ENCODE measurements around the gene OXNAD1. TPM values are rescaled to one million over a fixed set of nuclear protein-coding genes. Genes with fewer than 3 reads are reported as not detected.

Gene OXNAD1
- total RNA-seq, 1 donor from 2014 or later, result 28.7 TPM

- H3K9me3 Mint-ChIP-seq, result no peaks in the 10 kb centered on the region
- no peaks in the 10 kb centered on the region for H3K27me3 ChIP-seq
- no peaks in the 10 kb centered on the region for H3K4me1 Mint-ChIP-seq
- H3K9me3 ChIP-seq (ENCODE audit: low read depth), result no peaks in the 10 kb centered on the region
- H3K4me3 Mint-ChIP-seq, result no peak overlapping the region
- no peaks in the 10 kb centered on the region for H4K20me1 ChIP-seq (ENCODE audit: low read depth)
- no peaks in the 10 kb centered on the region for H3K36me3 Mint-ChIP-seq
- H3K4me1 ChIP-seq, result no peaks in the 10 kb centered on the region
- TF ChIP-seq EZH2 (IDR thresholded peaks at IDR 0.05), result no peak
- TF ChIP-seq EZH2phosphoT487 (IDR thresholded peaks at IDR 0.05), result no peak
- no peak for TF ChIP-seq CTCF (IDR thresholded peaks at IDR 0.05)
- no peak overlapping the region for H3K4me3 ChIP-seq
- no peaks in the 10 kb centered on the region for H3K27me3 Mint-ChIP-seq (ENCODE audit: insufficient read depth, low read depth)
- no peaks in the 10 kb centered on the region for H3K79me2 ChIP-seq (ENCODE audit: low read depth)
- H3K9ac ChIP-seq, result no peak overlapping the region
- no peak overlapping the region for H3K27ac Mint-ChIP-seq
- no peak for DNase-seq (ENCODE audit: low spot score)
- no peaks in the 10 kb centered on the region for H3K36me3 ChIP-seq
- no peak overlapping the region for H3K4me2 ChIP-seq
- no peak overlapping the region for H2AFZ ChIP-seq (replicated peaks)
- no peaks in the 10 kb centered on the region for H3F3A ChIP-seq (ENCODE audit: low read depth)
- H3K27ac ChIP-seq, result no peak overlapping the region
Measured at GRCh38 chr3:16280671-16281070, 15.7 kb downstream of the OXNAD1 start.

DNA sequence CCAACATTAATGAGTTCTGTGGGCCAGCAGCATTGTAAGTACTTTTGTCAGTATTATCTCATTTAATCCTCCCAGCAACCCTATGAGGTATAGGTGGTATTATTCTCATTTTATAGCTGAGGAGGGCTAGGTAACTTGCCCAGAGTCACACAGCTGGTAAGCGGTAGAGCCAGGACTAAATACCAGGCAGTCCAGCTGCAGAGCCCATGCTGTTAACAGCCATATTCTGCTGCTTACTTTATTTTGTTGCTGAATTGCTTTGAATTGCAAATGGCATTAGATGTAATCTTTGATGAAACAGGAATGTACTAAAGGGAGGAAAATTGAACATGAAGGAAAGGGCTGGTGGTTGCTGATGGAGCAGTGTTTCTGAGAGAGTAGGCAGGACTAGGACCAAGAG lies 19.6 kb downstream of the OXNAD1 start:
- Histone ChIP-seq H3K4me1 (no peaks in the 10 kb centered on the region), H3F3A (ENCODE audit: low read depth) (peaks cover under 1% of the 10 kb centered on the region), H3K36me3 (no peaks in the 10 kb centered on the region), H3K79me2 (ENCODE audit: low read depth) (no peaks in the 10 kb centered on the region), H3K27ac (no peak overlapping the region), H3K27me3 (no peaks in the 10 kb centered on the region), H3K4me2 (no peak overlapping the region), H4K20me1 (ENCODE audit: low read depth) (no peaks in the 10 kb centered on the region), H2AFZ (replicated peaks) (no peak overlapping the region), H3K9ac (no peak overlapping the region), H3K4me3 (no peak overlapping the region), H3K9me3 (ENCODE audit: low read depth) (no peaks in the 10 kb centered on the region)
- Mint-ChIP-seq H3K4me1 (no peaks in the 10 kb centered on the region), H3K27me3 (ENCODE audit: insufficient read depth, low read depth) (no peaks in the 10 kb centered on the region), H3K9me3 (no peaks in the 10 kb centered on the region), H3K27ac (no peak overlapping the region), H3K36me3 (no peaks in the 10 kb centered on the region), H3K4me3 (no peak overlapping the region)
- TF ChIP-seq EZH2 (IDR thresholded peaks at IDR 0.05), result no peak
- DNase-seq (ENCODE audit: low spot score), result no peak

DNA sequence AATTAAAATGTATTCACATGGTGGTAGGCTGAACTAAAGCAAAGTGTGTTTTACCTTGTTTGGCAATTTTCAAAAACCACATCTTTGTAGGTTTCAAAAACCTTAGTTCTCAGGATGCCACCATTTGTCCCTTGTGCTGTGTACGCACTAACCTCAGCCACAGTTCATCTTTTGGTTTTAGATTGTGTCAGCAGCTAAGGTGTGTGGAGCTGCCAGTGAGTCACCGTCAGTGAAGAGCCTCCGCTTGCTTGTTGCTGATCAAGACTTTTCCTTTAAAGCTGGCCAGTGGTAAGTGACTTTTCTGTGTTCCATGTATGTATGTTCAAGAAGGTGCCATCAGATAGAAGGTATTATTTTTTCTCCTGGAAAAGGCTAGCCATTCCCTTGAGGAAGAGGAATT lies 21.1 kb downstream of the OXNAD1 start:
- Histone ChIP-seq H3K4me1 (no peaks in the 10 kb centered on the region), H3K9me3 (ENCODE audit: low read depth) (no peaks in the 10 kb centered on the region), H3K79me2 (ENCODE audit: low read depth) (no peaks in the 10 kb centered on the region), H3K27ac (no peak overlapping the region), H3K36me3 (no peaks in the 10 kb centered on the region), H3F3A (ENCODE audit: low read depth) (peaks cover 5% of the 10 kb centered on the region), H3K4me2 (no peak overlapping the region), H3K9ac (no peak overlapping the region), H3K4me3 (no peak overlapping the region), H3K27me3 (no peaks in the 10 kb centered on the region), H2AFZ (replicated peaks) (no peak overlapping the region), H4K20me1 (ENCODE audit: low read depth) (no peaks in the 10 kb centered on the region)
- TF ChIP-seq EZH2 (IDR thresholded peaks at IDR 0.05), result no peak
- no peak for TF ChIP-seq EZH2phosphoT487 (IDR thresholded peaks at IDR 0.05)
- TF ChIP-seq CTCF (IDR thresholded peaks at IDR 0.05), result no peak
- no peaks in the 10 kb centered on the region for H3K9me3 Mint-ChIP-seq
- no peaks in the 10 kb centered on the region for H3K36me3 Mint-ChIP-seq
- no peak for DNase-seq (ENCODE audit: low spot score)
- H3K4me1 Mint-ChIP-seq, result no peaks in the 10 kb centered on the region
- H3K4me3 Mint-ChIP-seq, result no peak overlapping the region
- no peaks in the 10 kb centered on the region for H3K27me3 Mint-ChIP-seq (ENCODE audit: insufficient read depth, low read depth)
- no peak overlapping the region for H3K27ac Mint-ChIP-seq

- Histone ChIP-seq H4K20me1 (ENCODE audit: low read depth) (no peaks in the 10 kb centered on the region), H3K27me3 (no peaks in the 10 kb centered on the region), H3K4me3 (no peak overlapping the region), H2AFZ (replicated peaks) (no peak overlapping the region), H3K9ac (no peak overlapping the region), H3K9me3 (ENCODE audit: low read depth) (no peaks in the 10 kb centered on the region), H3K4me1 (no peaks in the 10 kb centered on the region), H3K4me2 (no peak overlapping the region), H3K27ac (no peak overlapping the region), H3F3A (ENCODE audit: low read depth) (peaks cover 5% of the 10 kb centered on the region), H3K79me2 (ENCODE audit: low read depth) (peaks cover 7% of the 10 kb centered on the region), H3K36me3 (no peaks in the 10 kb centered on the region)
- Mint-ChIP-seq H3K27me3 (ENCODE audit: insufficient read depth, low read depth) (no peaks in the 10 kb centered on the region), H3K4me3 (no peak overlapping the region), H3K27ac (no peak overlapping the region), H3K4me1 (no peaks in the 10 kb centered on the region), H3K36me3 (no peaks in the 10 kb centered on the region), H3K9me3 (no peaks in the 10 kb centered on the region)
- no peak for TF ChIP-seq EZH2phosphoT487 (IDR thresholded peaks at IDR 0.05)
- DNase-seq (ENCODE audit: low spot score), result no peak
Measured at GRCh38 chr3:16286751-16287543, 21.9 kb downstream of the OXNAD1 start.
